BE2C (cell line): ENCODE data around the gene EPS15.

Source experiments
- DNase-seq: peaks from one replicate; pipeline ENCODE4 v3.0.0-alpha.2; 2020
- H3K27me3 ChIP-seq: fragments of 250-450 bp; sonication (Bioruptor Pico); 2 replicates; pipeline ENCODE4 v1.5.1; 2020; ENCODE audit warnings: mild to moderate bottlenecking
- H3K36me3 ChIP-seq: fragments of 250-450 bp; sonication (Bioruptor Pico); 2 replicates; pipeline ENCODE4 v1.5.1; 2020; ENCODE audit warnings: mild to moderate bottlenecking
- H3K4me1 ChIP-seq: fragments of 250-450 bp; sonication (Bioruptor Pico); 2 replicates; pipeline ENCODE4 v1.5.1; 2020
- H3K4me3 ChIP-seq: 2 replicates; pipeline ENCODE4 v1.5.1; 2011; ENCODE audit warnings: low read depth, low read length
- H3K9me3 ChIP-seq: fragments of 250-450 bp; sonication (Bioruptor Pico); 2 replicates; pipeline ENCODE4 v1.5.1; 2020
- TF ChIP-seq, protein P1 (sequence below): IDR thresholded peaks from 2 replicates; pipeline ENCODE4 v1.5.1; 2012; ENCODE audit warnings: mild to moderate bottlenecking, low read depth, low read length

Gene EPS15

DNA sequence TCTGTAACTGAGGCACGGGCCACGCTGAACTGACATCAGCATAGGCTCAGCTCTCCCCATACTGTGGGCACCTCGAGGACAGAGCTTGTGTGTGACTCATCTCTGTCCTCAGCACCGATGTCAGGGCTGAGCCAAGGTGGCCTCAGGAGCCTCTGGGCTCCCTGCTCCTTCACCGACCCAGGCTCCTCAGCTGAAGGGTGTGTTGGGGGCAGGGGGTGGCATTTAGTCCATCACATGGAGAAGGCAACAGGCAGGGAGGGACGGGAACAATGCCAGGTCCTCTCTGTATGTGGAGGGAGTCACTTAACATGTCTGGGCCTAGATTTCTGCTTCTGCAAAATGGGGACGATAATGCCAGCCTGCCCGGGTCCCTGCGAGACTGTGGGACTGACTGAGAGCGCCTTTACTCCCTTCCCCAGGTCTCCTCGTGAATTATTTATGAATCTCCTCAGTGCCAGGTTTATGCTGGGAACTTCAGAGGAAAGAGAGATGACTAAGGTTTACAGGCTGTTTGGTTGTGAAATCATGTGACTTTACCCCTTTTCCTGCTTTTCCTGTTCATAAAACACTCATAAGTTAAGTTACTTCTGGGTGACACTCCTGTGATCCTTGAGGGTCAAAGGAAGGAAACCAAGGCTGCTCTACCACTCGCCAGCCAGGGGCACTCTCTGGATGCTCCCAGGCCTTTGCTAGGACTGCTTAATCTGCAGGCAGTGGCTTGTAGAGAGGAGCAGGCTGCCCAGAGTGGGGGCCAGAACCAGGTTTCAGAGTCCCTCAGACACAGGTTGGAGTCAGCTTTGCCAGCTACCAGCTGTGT, 204.9 kb downstream of the EPS15 start:
- no peaks in the 10 kb centered on the region for H3K27me3 ChIP-seq
- DNase-seq = no peak
- H3K36me3 ChIP-seq = no peaks in the 10 kb centered on the region
- TF ChIP-seq, protein P1, sequence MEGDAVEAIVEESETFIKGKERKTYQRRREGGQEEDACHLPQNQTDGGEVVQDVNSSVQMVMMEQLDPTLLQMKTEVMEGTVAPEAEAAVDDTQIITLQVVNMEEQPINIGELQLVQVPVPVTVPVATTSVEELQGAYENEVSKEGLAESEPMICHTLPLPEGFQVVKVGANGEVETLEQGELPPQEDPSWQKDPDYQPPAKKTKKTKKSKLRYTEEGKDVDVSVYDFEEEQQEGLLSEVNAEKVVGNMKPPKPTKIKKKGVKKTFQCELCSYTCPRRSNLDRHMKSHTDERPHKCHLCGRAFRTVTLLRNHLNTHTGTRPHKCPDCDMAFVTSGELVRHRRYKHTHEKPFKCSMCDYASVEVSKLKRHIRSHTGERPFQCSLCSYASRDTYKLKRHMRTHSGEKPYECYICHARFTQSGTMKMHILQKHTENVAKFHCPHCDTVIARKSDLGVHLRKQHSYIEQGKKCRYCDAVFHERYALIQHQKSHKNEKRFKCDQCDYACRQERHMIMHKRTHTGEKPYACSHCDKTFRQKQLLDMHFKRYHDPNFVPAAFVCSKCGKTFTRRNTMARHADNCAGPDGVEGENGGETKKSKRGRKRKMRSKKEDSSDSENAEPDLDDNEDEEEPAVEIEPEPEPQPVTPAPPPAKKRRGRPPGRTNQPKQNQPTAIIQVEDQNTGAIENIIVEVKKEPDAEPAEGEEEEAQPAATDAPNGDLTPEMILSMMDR = no peak
- no peaks in the 10 kb centered on the region for H3K4me1 ChIP-seq
- no peaks in the 10 kb centered on the region for H3K9me3 ChIP-seq
- H3K4me3 ChIP-seq = no peak overlapping the region

DNA sequence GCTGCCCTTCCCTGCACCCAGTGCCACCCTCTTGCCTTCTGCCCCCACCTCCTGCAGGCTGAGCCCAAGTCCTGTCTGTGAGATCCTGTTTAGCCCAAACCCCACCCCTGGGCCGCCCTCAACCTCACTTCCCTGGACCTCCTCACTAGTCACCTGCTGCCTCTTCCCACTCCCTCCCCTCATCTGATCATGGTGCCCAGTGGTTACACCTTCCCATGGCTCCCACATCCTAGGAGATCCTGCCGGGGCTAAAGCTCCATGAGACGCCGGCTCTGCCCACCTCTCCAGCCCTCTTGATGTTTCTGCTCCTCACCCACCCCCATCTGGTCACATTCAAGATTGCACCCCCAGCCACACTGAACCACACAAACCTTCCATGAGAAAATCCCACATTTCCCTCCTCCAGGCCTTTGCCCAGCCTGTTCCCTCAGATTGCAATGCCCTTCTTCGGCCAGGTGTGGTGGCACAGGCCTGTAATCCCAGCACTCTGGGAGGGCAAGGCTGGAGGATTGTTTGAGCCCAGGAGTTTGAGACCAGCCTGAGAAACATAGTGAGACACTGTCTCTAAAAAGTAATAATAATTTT, 205.7 kb downstream of the EPS15 start:
- Histone ChIP-seq H3K4me1 (no peaks in the 10 kb centered on the region), H3K27me3 (no peaks in the 10 kb centered on the region), H3K9me3 (no peaks in the 10 kb centered on the region), H3K4me3 (no peak overlapping the region), H3K36me3 (no peaks in the 10 kb centered on the region)
- no peak for DNase-seq
- TF ChIP-seq, protein P1 = peak; percentile 13; the same call in 1 of the 2 replicates

DNA sequence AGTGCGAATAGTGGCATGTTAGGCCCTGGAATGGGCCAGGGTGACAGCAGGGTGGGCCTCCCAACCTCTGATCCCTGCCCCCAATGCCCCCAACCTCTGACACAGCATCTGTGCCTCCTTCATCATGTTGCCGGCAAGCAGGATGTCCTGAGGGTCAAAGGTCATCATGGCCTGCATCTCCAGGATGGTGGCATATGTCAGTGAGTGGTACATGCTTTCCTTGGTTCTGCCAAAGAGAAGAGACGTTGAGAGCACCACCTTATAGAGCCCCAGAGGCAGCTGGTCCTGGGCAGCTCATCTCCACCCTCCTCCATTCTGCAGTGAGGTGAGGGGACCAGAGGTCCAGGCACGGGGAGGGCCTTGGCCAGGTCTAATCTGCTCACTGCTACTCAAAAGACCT, 206.3 kb downstream of the EPS15 start:
- TF ChIP-seq, protein P1 = no peak
- Histone ChIP-seq H3K27me3 (no peaks in the 10 kb centered on the region), H3K9me3 (no peaks in the 10 kb centered on the region), H3K4me3 (no peak overlapping the region), H3K4me1 (no peaks in the 10 kb centered on the region), H3K36me3 (no peaks in the 10 kb centered on the region)
- no peak for DNase-seq

DNA sequence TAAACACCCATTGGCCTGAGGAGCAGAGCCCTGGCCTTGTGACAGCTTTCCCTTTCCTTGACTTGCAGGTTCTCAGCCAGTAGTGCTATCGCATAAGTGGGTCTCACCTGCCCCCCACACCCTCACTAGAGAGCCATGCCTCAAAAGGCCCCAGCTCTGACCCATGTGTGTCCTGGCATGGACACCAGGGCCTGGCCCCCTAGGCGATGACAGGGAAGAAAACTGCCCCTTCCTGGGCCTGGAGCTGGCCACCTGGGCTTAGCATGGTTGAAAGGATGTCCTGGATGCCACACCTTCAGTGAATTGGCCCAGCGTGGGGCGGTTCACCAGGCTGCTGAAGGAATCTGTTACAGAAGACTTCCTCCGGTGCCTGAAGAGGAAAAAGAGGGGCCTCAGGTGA, 207.2 kb downstream of the EPS15 start:
- no peak for DNase-seq

GRCh38 chr1:51310871-51311613, 208.0 kb downstream of the EPS15 start:
- no peak for DNase-seq
- Histone ChIP-seq H3K36me3 (no peaks in the 10 kb centered on the region), H3K9me3 (no peaks in the 10 kb centered on the region), H3K4me3 (no peak overlapping the region), H3K4me1 (no peaks in the 10 kb centered on the region), H3K27me3 (no peaks in the 10 kb centered on the region)
- TF ChIP-seq, protein P1 = no peak

More for the DNA sequence above, 207.2 kb downstream of the EPS15 start:
- no peaks in the 10 kb centered on the region for H3K4me1 ChIP-seq
- no peaks in the 10 kb centered on the region for H3K36me3 ChIP-seq
- H3K27me3 ChIP-seq = no peaks in the 10 kb centered on the region
- H3K4me3 ChIP-seq = no peak overlapping the region
- TF ChIP-seq, protein P1 = no peak
- H3K9me3 ChIP-seq = no peaks in the 10 kb centered on the region
